Measurements from ENCODE around the gene SEMA3D. TPM values are rescaled to one million over a fixed set of nuclear protein-coding genes. Genes with fewer than 3 reads are reported as not detected.

The SEMA3D gene
- total and polyA plus RNA-seq, 2 of the 4 experiments (the other 2 are of a cell fraction): 2.9 to 13.6 TPM

DNA sequence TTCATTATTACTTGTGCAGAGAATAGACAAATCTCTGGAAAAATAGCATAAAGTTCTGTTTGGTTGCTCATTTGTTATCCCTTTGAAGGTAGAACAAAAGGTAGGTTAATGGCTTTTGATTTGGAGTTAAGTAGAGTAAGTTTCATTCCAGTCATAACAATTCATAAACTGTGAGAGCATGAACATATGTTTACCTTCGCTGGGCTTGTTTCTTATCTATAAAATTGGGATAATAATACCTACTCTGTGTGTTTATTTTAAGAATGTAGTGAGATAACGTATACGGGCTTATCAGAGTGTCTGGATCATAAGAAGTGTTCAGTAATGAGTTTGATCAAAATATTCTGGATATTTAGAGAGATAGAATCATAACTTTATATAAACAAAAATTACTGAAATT lies 155.4 kb downstream of the SEMA3D start:
- no peak overlapping the region for H2AK5ac ChIP-seq (ENCODE audit: low read depth, low read length)
- in situ Hi-C loops (cut with MboI; ENCODE audit: low sequenced_read_pairs) (loop anchor here (10.0 kb wide), 1 partner anchor 813 kb away; no protein-coding TSS in a partner anchor), intact Hi-C loops (cut with micrococcal nuclease) (loop anchor here (1.0 to 2.0 kb wide), 2 partner anchors 797 to 820 kb away; no protein-coding TSS in a partner anchor), dilution Hi-C loops (cut with HindIII; ENCODE audit: low sequenced_read_pairs, unreplicated experiment) (no loop called here)
- no peak overlapping the region for H3K23ac ChIP-seq (ENCODE audit: low read depth, low read length)
- H3K4me3 ChIP-seq (ENCODE audit: insufficient read depth, low read depth, low read length): no peak overlapping the region
- TF ChIP-seq RFX5 (IDR thresholded peaks at IDR 0.05; ENCODE audit: low read depth, low read length): no peak
- no peak for TF ChIP-seq RAD21 (IDR thresholded peaks at IDR 0.05; ENCODE audit: low read length)
- no peak for TF ChIP-seq MXI1 (IDR thresholded peaks at IDR 0.05; ENCODE audit: borderline replicate concordance, low read depth, low read length)
- TF ChIP-seq CHD1 (IDR thresholded peaks at IDR 0.05; ENCODE audit: low read depth, low read length): no peak
- no peak for TF ChIP-seq USF2 (IDR thresholded peaks at IDR 0.05; ENCODE audit: low read depth, low read length)
- no peak for TF ChIP-seq FOS (IDR thresholded peaks at IDR 0.05; ENCODE audit: low read depth, low read length)
- no peak for TF ChIP-seq RCOR1 (IDR thresholded peaks at IDR 0.05; ENCODE audit: insufficient replicate concordance, low read length)
- TF ChIP-seq MAFK (IDR thresholded peaks at IDR 0.05; ENCODE audit: low read depth, low read length): no peak
- H3K14ac ChIP-seq (replicated peaks; ENCODE audit: low read depth, low read length): no peak overlapping the region
- no peak overlapping the region for H2BK20ac ChIP-seq (ENCODE audit: low read depth, low read length)
- no peak overlapping the region for H4K91ac ChIP-seq (ENCODE audit: insufficient read depth, low read depth, low read length)
- no peak overlapping the region for H2BK15ac ChIP-seq (ENCODE audit: low read depth, low read length)
- H4K8ac ChIP-seq (ENCODE audit: low read depth in 2 of 2, low read length in 2 of 2): no peak overlapping the region
- H3K27me3 ChIP-seq (ENCODE audit: control insufficient read depth, insufficient read depth, low read length): no peaks in the 10 kb centered on the region; the same call in 1 of the 2 replicates
- WGBS, 2 experiments (ENCODE audit: extremely low coverage in 2 of 2, insufficient read length in 1 of 2): no CpG with 5 or more reads among the region's 3 CpGs
- H3K4ac ChIP-seq (ENCODE audit: low read depth, low read length): no peak overlapping the region
- no peak overlapping the region for H3K56ac ChIP-seq (ENCODE audit: extremely low read depth, insufficient read depth, low read length)
- no peak overlapping the region for H3K9ac ChIP-seq (ENCODE audit: low read depth, low read length)
- H2BK5ac ChIP-seq (ENCODE audit: low read depth, low read length, poor library complexity, severe bottlenecking): no peak overlapping the region
- H2BK120ac ChIP-seq (ENCODE audit: low read depth, low read length): no peak overlapping the region
- ChIA-PET POLR2A (ENCODE audit: unreplicated experiment) (no interaction called here), CTCF (interaction anchor here (0.5 to 3.3 kb wide), 9 partner anchors 74 to 1095 kb away, joined by 3 to 8 read pairs (median 4); partner anchors contain the start of gene SEMA3D)
- no TSS peak for BruUV-seq (replicated peaks)
- H3K79me1 ChIP-seq (ENCODE audit: low read depth in 1 of 2, low read length in 2 of 2): no peaks in the 10 kb centered on the region
- H3K9me1 ChIP-seq (ENCODE audit: insufficient read depth, low read length): peaks cover 6% of the 10 kb centered on the region
- no peak overlapping the region for H2AFZ ChIP-seq (replicated peaks; ENCODE audit: low read length, poor library complexity)
- no peaks in the 10 kb centered on the region for H4K20me1 ChIP-seq (ENCODE audit: insufficient read depth, low read length)
- no peak overlapping the region for H4K5ac ChIP-seq (ENCODE audit: low read depth, low read length)
- H2AK9ac ChIP-seq (replicated peaks; ENCODE audit: low read depth, low read length, poor library complexity): no peak overlapping the region
- H3K4me2 ChIP-seq (ENCODE audit: low read depth, low read length): no peak overlapping the region
- no peaks in the 10 kb centered on the region for H3K9me3 ChIP-seq (ENCODE audit: control insufficient read depth, insufficient read depth, low read length)
- no peaks in the 10 kb centered on the region for H3K4me1 ChIP-seq (ENCODE audit: control insufficient read depth, insufficient read depth, low read length)
- H3K36me3 ChIP-seq (ENCODE audit: control insufficient read depth, insufficient read depth, low read length): no peaks in the 10 kb centered on the region
- H3K27ac ChIP-seq (ENCODE audit: insufficient read depth, low read length): no peak overlapping the region
- DNase-seq (no peak), ATAC-seq (ENCODE audit: low read depth) (no peak)
- no peak overlapping the region for H3K18ac ChIP-seq (ENCODE audit: low read depth, low read length)
